Measurements from ENCODE around the gene BHLHE41. TPM values are rescaled to one million over a fixed set of nuclear protein-coding genes. Genes with fewer than 3 reads are reported as not detected.

The BHLHE41 gene
- total RNA-seq (10 to 100 TPM in 6 of 7 donors, 1 to 10 TPM in 1; 7.2 to 46.9 (median 27.0) TPM), polyA plus RNA-seq (10 to 100 TPM in 2 of 3 donors, 1 to 10 TPM in 1; 8.7 to 22.9 (median 19.5) TPM)
- long read RNA-seq, donor 1, result 0 reads
- long read RNA-seq, donor 2, partial matches to known transcripts, result 0 of 1 reads
- long read RNA-seq, donor 2, other reads (novel, unspliced or antisense), result 0 of 1 reads

GRCh38 chr12:26124446-26125399 is at the start of gene BHLHE41:
Gene BHLHE41, minus strand, starts transcription at chr12:26125037. Its CDS starts 258 bp downstream, at chr12:26124779.
- Histone ChIP-seq H3K9me3 (no peaks in the 10 kb centered on the region), H3K4me1 (peaks cover 9 to 68% (median 62%) of the 10 kb centered on the region in 6 donors), H3K36me3 (no peaks in the 10 kb centered on the region), H3K27ac (peak within 1 kb of the TSS; percentile 45 to 91 (median 86)), H3K4me3 (peak within 1 kb of the TSS; percentile 36 to 76 (median 58)), H3K27me3 (replicated peaks in 1 of 7) (peaks cover 0 to 93% (median 45%) of the 10 kb centered on the region in 7 donors)
- TF ChIP-seq POLR2AphosphoS5 (IDR thresholded peaks at IDR 0.05) (peak; percentile 89 to 96 (median 96)), POLR2A (IDR thresholded peaks at IDR 0.05) (peak in 2 of 3 donors; percentile 61 to 80), CTCF (IDR thresholded peaks at IDR 0.05 in 8 of 11, conservative IDR thresholded peaks at IDR 0.05 in 3 of 11) (no peak)
- peak; percentile 91 for DNase-seq
- intact Hi-C loops (cut with DNase I; ENCODE audit: low total_unique reads), result no loop called here
- WGBS, 5 donors, result 1 to 3% (median 1%) methylated on average over 35 to 53 of the region's 54 CpGs

GRCh38 chr12:26172946-26173552 is 48.2 kb upstream of the BHLHE41 start:
- no peak for TF ChIP-seq POLR2A (IDR thresholded peaks at IDR 0.05)
- no peak overlapping the region for H3K27ac ChIP-seq
- intact Hi-C loops (cut with DNase I; ENCODE audit: low total_unique reads), result no loop called here
- H3K36me3 ChIP-seq, result no peaks in the 10 kb centered on the region
- 51 to 70% (median 63%) methylated on average over 4 of the region's 4 CpGs for WGBS, 5 donors
- no peak for DNase-seq
- no peaks in the 10 kb centered on the region for H3K27me3 ChIP-seq (replicated peaks in 1 of 7)
- H3K9me3 ChIP-seq, result no peaks in the 10 kb centered on the region
- H3K4me3 ChIP-seq, result no peak overlapping the region
- H3K4me1 ChIP-seq, result no peaks in the 10 kb centered on the region

GRCh38 chr12:26172539-26172938 is 47.7 kb upstream of the BHLHE41 start:
- no peak for DNase-seq
- WGBS, 5 donors, result 88 to 94% (median 91%) methylated on average over 7 of the region's 7 CpGs
- Histone ChIP-seq H3K9me3 (no peaks in the 10 kb centered on the region), H3K27ac (no peak overlapping the region), H3K4me3 (no peak overlapping the region), H3K27me3 (replicated peaks in 1 of 7) (no peaks in the 10 kb centered on the region), H3K4me1 (no peaks in the 10 kb centered on the region), H3K36me3 (no peaks in the 10 kb centered on the region)
- intact Hi-C loops (cut with DNase I; ENCODE audit: low total_unique reads), result no loop called here
- TF ChIP-seq POLR2AphosphoS5 (IDR thresholded peaks at IDR 0.05), result no peak
- TF ChIP-seq POLR2A (IDR thresholded peaks at IDR 0.05), result no peak
- no peak for TF ChIP-seq CTCF (IDR thresholded peaks at IDR 0.05 in 8 of 11, conservative IDR thresholded peaks at IDR 0.05 in 3 of 11)

GRCh38 chr12:26172013-26172412 is 47.2 kb upstream of the BHLHE41 start:
- intact Hi-C loops (cut with DNase I; ENCODE audit: low total_unique reads), result no loop called here

More at GRCh38 chr12:26172013-26172412, 47.2 kb upstream of the BHLHE41 start:
- Histone ChIP-seq H3K4me1 (no peaks in the 10 kb centered on the region), H3K27ac (no peak overlapping the region), H3K9me3 (no peaks in the 10 kb centered on the region), H3K27me3 (replicated peaks in 1 of 7) (no peaks in the 10 kb centered on the region), H3K36me3 (no peaks in the 10 kb centered on the region), H3K4me3 (no peak overlapping the region)
- 88 to 96% (median 89%) methylated on average over 4 of the region's 4 CpGs for WGBS, 5 donors
- DNase-seq, result no peak
- TF ChIP-seq POLR2AphosphoS5 (IDR thresholded peaks at IDR 0.05) (no peak), CTCF (IDR thresholded peaks at IDR 0.05 in 8 of 11, conservative IDR thresholded peaks at IDR 0.05 in 3 of 11) (no peak), POLR2A (IDR thresholded peaks at IDR 0.05) (no peak)

All from spleen (tissue), 13 donors.